HG03469 (cell line): Measurements from ENCODE around the gene DOLK.

ENCODE experiments used
- ATAC-seq: cut with Tn5 transposase; IDR thresholded peaks from one replicate; pipeline ENCODE4 v1.9.1; 2021; ENCODE audit warnings: mild to moderate bottlenecking, moderate library complexity, moderate number of reproducible peaks; ENCODE audit not compliant: unreplicated experiment

Gene DOLK

GRCh38 chr9:128936171-128936865 is 11.1 kb downstream of the DOLK start:
- ATAC-seq, result no peak

- no peak for ATAC-seq
Measured at GRCh38 chr9:128933731-128934130, 13.7 kb downstream of the DOLK start.

GRCh38 chr9:128929560-128929959 is 17.8 kb downstream of the DOLK start:
- no peak for ATAC-seq

GRCh38 chr9:128928624-128929023 is 18.8 kb downstream of the DOLK start:
- no peak for ATAC-seq

- ATAC-seq, result no peak
Measured at GRCh38 chr9:128927731-128928411, 19.5 kb downstream of the DOLK start.

GRCh38 chr9:128923493-128923883 is 23.9 kb downstream of the DOLK start:
- ATAC-seq, result no peak

GRCh38 chr9:128921881-128922763 is 25.3 kb downstream of the DOLK start:
- ATAC-seq, result no peak

GRCh38 chr9:128920381-128921058 is 26.9 kb downstream of the DOLK start, which contains the start of gene PHYHD1:
PHYHD1 (plus strand) TSS chr9:128920982; CDS start chr9:128922324, 1,342 bp downstream.
- no peak for ATAC-seq

GRCh38 chr9:128919402-128920089 is 27.9 kb downstream of the DOLK start:
- no peak for ATAC-seq

- no peak for ATAC-seq
Measured at GRCh38 chr9:128918921-128919320, 28.5 kb downstream of the DOLK start.

GRCh38 chr9:128917151-128917849 is 30.1 kb downstream of the DOLK start:
- no peak for ATAC-seq

- no peak for ATAC-seq
Measured at GRCh38 chr9:128916745-128917144, 30.7 kb downstream of the DOLK start.

GRCh38 chr9:128916204-128916603 is 31.2 kb downstream of the DOLK start:
- ATAC-seq, result no peak

- no peak for ATAC-seq
Measured at GRCh38 chr9:128913995-128914772, 33.2 kb downstream of the DOLK start.

- no peak for ATAC-seq
Measured at GRCh38 chr9:128913048-128913900, 34.1 kb downstream of the DOLK start.

- no peak for ATAC-seq
Measured at GRCh38 chr9:128912270-128912853, 35.0 kb downstream of the DOLK start.

GRCh38 chr9:128911529-128912035 is 35.8 kb downstream of the DOLK start:
- no peak for ATAC-seq
